MM.1S (cell line): ENCODE measurements around the gene RRAGD.

ENCODE experiments used
- EZH2 ChIP-seq: fragments of 300-600 bp; sonication (generic); optimal IDR thresholded peaks from 2 replicates; pipeline ENCODE3; 2017; ENCODE audit warnings: low read depth, mild to moderate bottlenecking, antibody characterized with exemption, low read length, mixed read lengths
- EZH2phosphoT487 ChIP-seq: fragments of 300-600 bp; sonication (generic); IDR thresholded peaks from 2 replicates; pipeline ENCODE4 v1.6.1; 2018; ENCODE audit warnings: antibody characterized with exemption, low read length
- TF ChIP-seq, protein P1 (sequence below): fragments of 300-600 bp; sonication (generic); IDR thresholded peaks from 2 replicates; pipeline ENCODE4 v1.5.1; 2016; ENCODE audit warnings: antibody characterized with exemption, low read length, mixed read lengths

DNA sequence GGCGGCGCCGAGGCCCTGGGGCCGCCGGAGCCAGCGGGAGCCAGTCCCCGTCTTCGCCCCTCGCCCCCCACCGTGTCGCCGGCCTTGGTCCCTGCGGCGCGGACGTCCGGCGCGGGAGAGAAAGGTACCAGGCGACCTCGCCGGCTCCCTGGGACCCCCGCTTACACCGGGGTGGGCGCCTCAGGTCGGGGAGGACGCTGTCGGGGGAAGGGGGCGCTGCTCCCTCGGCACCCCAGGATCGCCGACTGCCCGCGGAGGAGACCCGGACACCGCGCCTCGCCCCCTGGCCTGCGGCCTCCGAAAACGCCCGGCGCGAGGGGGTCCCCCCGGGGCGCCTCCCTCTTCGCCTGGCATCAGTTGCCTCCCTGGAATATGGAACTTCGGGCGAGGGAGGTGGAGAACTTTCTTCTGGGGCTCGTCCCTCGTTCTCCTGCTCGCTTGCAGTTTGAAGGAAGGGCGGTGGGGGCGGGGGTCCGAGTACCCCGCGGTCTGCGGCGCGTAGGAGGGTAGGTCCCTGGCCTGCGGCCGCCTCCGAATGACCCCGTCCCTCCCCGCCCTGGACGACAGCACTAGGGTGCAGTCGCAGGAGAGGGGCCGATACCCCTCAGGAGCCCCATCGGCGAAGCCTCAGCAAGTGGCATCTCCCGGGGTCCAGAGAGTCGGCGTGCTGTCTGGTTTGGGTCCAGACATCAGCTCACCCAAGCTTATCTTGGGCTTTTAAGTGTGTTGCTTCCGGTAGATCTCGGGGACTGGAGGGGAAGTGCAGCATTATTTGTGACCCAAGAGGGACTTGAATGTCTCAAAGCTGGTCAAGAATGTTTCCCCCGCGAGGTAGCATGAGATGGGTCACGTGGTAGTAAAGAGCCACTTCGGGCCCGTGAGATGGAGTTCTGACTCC is 21.4 kb upstream of the RRAGD start:
- TF ChIP-seq, protein P1, sequence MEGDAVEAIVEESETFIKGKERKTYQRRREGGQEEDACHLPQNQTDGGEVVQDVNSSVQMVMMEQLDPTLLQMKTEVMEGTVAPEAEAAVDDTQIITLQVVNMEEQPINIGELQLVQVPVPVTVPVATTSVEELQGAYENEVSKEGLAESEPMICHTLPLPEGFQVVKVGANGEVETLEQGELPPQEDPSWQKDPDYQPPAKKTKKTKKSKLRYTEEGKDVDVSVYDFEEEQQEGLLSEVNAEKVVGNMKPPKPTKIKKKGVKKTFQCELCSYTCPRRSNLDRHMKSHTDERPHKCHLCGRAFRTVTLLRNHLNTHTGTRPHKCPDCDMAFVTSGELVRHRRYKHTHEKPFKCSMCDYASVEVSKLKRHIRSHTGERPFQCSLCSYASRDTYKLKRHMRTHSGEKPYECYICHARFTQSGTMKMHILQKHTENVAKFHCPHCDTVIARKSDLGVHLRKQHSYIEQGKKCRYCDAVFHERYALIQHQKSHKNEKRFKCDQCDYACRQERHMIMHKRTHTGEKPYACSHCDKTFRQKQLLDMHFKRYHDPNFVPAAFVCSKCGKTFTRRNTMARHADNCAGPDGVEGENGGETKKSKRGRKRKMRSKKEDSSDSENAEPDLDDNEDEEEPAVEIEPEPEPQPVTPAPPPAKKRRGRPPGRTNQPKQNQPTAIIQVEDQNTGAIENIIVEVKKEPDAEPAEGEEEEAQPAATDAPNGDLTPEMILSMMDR: no peak
- TF ChIP-seq EZH2 (no peak), EZH2phosphoT487 (no peak)
